DOHH2 (cell line): ENCODE measurements around the gene NFKBIE.

ENCODE experiments used
- CTCF ChIP-seq: fragments of 200-600 bp; sonication (generic); IDR thresholded peaks from one replicate; pipeline ENCODE4 v1.5.1; 2014; ENCODE audit warnings: antibody characterized with exemption, mild to moderate bottlenecking, low read depth, low read length; ENCODE audit not compliant: poor library complexity, severe bottlenecking
- EZH2phosphoT487 ChIP-seq: fragments of 200-600 bp; sonication (generic); IDR thresholded peaks from 2 replicates; pipeline ENCODE4 v1.6.1; 2017; ENCODE audit warnings: borderline replicate concordance, mild to moderate bottlenecking, antibody characterized with exemption, low read length, moderate library complexity, mixed read lengths

- TF ChIP-seq CTCF (no peak), EZH2phosphoT487 (no peak)
Measured at GRCh38 chr6:44298055-44298803, 32.9 kb upstream of the NFKBIE start.
